Measurements from ENCODE around the gene MTMR11.
A peak's percentile ranks its signal among the peaks of the same experiment; 100 is the strongest.
"Not testable (repeated sequence)": the region's sequence is repeated elsewhere in the genome, so short reads cannot be mapped to it uniquely, and the experiment has no call there.

MTMR11 gene

GRCh38 chr1:149936170-149936991, at the start of gene MTMR11:
TSS of gene MTMR11 (minus strand) at chr1:149936879. CDS start at chr1:149936647, 232 bp downstream.
- peak; percentile 5 for DNase-seq

DNA sequence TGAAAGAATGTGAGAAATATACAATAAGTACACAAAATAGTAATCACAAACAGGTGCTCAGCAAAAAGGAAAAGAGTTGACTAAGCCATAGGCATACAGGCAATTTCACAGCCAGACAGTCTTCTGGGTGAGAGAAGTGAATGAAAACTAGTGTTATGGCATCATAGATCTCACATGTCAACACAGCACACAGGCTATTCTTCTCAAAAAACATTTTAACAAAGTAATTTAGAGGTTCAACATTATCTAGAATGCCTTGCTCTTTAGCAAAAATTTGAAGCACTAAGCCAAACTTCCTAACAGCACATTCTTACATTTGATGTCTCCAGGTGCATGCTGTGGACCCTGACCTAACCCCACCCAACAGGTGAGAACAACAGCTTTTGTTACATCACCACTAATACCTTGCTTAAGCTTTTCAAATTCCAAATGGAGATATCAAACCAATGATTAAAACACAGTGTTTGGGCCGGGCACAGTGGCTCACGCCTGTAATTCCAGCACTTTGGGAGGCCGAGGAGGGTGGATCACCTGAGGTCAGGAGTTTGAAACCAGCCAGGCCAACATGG, 43.4 kb upstream of the MTMR11 start:
- DNase-seq: no peak

- no peak for DNase-seq
Measured at GRCh38 chr1:149979245-149979971, 42.7 kb upstream of the MTMR11 start.

DNA sequence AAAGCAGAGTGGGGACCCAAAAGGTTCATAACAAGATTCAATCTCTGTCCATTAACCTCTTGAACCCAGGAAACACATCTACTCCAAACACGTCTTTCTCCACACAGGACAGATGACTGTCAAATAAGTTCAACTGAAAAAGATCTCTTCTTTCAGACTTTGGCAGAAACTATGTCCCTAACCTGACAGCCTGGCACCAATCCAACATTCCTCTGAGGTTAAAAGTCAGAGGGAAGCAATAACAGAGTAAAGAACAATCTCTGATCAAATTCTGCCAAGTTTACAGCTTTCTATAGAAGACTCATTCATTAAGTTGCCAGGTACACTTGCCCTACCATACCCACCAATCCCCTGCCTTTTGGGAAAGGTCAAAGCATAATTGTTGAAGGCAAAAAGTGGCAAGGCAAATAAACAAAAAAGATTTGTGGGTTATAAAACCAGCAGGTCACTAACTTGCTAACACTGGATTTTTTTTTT, 41.9 kb upstream of the MTMR11 start:
- DNase-seq: no peak

GRCh38 chr1:149977345-149977744, 40.7 kb upstream of the MTMR11 start:
- DNase-seq: no peak

GRCh38 chr1:149972547-149972946, 35.9 kb upstream of the MTMR11 start:
- DNase-seq: no peak

- no peak for DNase-seq
Measured at GRCh38 chr1:149967646-149968045, 31.0 kb upstream of the MTMR11 start.

DNA sequence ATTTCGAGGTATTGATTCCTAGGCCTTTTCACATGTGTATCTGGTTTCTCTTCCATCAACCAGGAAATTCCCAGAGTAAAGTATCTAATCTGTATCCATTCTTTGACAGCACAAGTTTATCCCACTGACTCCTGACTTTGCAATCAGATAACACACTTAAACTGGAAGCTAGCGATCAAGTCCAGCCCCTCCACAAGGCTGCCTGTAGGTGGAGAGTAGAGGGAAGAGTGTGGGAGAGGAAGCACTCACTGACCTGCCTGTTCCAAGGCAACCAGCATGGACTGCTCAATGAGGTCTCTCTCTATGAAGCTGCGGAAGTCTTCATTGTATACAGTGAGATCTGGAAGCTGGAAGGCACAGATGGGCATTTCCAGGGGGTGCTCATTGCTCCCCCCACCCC, 30.4 kb upstream of the MTMR11 start:
- DNase-seq: no peak

DNA sequence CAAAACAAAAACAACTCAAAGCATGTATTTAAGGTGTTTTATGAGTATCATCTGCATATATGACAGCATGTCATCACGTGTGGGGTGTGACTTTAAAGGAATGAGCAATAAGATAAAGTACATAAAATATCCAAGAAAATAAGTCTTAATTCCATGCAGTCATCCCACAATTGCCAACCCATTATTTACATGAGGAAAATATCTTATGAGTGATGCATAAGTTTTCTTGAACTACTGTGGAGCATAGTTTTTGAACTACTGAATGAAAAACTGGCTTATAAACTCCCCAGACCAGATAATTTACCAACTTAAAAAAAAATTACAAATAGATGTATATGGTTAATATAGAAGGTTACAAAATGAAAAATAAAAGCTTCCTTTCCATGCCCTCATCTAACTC, 29.7 kb upstream of the MTMR11 start:
- no peak for DNase-seq

DNA sequence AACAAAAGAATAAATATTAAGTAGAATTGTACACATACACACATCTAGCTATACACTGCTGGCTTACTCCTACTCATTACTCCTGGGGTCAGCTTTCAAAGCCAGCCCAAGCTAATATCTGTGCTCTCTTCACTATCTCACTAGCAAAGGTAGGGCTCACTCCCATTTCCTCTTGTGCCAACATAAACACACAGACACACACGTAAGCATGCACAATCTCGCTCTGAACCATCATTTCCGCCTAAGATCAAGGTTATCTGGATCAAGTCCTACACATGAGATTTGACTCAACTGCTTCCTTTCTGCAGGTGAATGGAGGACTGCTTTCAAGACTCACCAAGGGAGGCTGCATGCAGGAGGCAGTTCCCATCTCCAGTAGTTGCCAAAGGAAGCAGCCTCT, 28.8 kb upstream of the MTMR11 start:
- no peak for DNase-seq

DNA sequence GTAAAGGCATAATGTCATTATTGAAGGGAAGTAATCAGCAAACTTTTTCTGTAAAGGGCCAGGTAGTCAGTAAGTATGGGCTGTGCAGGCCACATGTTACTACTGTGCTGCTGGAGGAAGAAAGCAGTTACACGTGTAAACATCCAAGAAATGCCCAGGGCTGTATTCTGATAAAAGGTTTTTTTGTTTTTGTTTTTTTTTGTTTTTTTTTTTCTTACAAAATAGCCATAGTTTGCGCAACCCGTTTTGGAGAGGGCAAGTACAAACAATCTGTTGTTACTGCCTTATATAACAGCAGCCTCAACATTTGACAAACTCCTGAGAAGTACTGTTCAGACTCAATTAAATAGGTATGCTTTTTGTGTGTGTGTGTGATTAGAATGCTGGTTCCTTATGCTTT, 26.7 kb upstream of the MTMR11 start:
- no peak for DNase-seq

DNA sequence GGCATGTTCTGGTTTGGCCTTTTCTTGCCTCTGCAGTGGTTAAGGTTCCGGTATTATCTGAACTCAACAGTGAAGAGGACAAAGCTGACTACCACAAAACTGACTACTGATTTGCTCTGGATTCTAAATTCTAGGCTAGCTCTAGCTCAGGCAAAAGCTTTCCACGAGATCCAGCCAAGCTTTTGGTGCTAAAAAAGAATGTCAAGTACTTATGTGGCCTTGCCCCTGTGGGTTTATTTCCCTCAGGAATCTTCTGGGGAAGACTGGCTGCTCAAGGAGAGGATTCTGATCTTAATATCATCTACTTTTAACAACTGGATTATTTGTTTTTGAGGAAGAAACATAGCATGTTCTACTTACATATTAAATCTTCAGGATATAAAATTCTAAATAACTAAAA, 26.1 kb upstream of the MTMR11 start:
- DNase-seq: peak; percentile 41

DNA sequence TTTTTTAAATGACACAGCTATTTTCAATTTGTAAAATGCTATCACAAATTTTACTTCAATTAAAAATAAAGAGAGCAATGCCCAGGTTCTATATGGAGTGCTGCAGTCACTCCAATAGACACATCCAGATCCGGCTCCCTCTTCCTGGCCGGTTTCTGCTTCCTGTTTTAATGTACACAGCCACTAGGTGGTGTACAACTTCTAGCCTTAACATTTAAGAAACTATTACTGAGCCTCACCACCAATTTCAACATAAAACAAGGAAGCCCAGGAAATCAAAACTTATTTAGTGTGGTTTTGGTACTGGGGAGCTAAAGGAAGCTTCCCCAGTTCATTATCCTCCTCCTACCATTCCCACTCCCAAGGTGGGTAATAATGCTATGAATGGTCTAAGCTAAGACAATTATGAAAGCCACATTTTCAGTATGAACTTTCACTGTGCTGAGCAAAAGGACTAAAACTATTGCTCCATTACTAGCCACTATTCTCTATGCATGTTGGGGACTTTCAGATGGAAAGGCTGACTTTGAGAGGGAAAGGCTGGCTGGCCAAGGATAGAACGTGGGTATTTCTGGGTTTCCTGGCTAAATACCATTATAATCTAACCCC, 25.5 kb upstream of the MTMR11 start:
- peak; percentile 85 for DNase-seq

- DNase-seq: not testable (repeated sequence)
Measured at GRCh38 chr1:149957548-149957947, 20.9 kb upstream of the MTMR11 start.

DNA sequence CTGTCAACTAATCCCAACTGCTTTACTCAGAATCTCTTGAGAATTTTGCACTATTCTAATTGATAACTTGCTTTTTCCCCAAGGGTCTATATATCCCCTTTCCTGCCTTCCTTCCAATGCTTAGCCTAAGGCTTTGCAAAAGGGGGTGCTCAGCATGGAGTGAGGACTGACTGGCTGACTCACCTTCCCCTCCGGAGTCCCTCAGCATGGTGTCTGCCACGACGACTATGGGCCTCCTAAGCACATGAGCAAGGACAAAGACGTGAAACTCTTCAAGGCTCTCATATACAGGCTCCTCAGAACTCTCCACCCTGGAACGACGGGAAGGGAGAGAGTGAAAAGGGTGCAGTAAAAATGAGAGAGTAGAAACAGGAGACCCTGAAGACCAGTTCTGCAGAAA, 13.2 kb upstream of the MTMR11 start:
- no peak for DNase-seq

GRCh38 chr1:149945206-149945605, 8.5 kb upstream of the MTMR11 start:
- peak; percentile 19 for DNase-seq

GRCh38 chr1:149942885-149943284, 6.2 kb upstream of the MTMR11 start:
- DNase-seq: no peak

GRCh38 chr1:149942207-149942606, 5.5 kb upstream of the MTMR11 start:
- DNase-seq: peak; percentile 47

- DNase-seq: no peak
Measured at GRCh38 chr1:149940427-149940826, 3.7 kb upstream of the MTMR11 start.

DNA sequence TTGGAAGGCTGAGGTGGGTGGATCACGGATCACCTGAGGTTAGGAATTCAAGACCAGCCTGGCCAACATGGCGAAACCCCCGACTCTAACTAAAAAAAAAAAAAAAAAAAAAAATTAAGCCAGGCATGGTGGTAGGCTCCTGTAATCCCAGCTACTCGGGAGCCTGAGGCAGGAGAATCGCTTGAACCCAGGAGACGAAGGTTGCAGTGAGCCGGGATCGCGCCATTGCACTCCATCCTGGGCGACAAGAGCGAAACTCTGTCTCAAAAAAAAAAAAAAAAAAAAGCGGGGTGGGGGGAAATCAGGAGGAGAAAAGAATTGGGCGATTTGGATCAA, 2.0 kb upstream of the MTMR11 start:
- not testable (repeated sequence) for DNase-seq

DNA sequence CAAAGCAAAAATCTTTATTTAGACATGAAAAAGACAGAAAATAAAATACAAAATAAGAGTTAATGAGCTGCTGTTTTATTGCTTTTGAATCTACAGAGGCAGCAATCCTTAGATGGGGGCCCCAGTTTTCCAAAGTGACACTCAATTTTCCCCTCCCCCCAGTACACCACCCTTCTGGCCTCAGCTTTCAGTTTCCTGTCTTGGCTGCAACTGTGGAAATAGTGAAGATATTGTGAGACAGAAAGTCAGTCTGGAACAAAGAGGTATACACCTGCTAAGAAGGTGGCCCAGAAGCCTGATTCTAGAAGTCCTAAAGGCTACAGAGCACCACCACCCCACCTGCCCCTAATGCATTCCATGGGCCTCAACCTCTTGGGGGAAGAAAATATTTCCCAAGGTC, 1.1 kb upstream of the MTMR11 start:
- DNase-seq: no peak

- DNase-seq: no peak
Measured at GRCh38 chr1:149936992-149937705, 470 bp upstream of the MTMR11 start.

DNA sequence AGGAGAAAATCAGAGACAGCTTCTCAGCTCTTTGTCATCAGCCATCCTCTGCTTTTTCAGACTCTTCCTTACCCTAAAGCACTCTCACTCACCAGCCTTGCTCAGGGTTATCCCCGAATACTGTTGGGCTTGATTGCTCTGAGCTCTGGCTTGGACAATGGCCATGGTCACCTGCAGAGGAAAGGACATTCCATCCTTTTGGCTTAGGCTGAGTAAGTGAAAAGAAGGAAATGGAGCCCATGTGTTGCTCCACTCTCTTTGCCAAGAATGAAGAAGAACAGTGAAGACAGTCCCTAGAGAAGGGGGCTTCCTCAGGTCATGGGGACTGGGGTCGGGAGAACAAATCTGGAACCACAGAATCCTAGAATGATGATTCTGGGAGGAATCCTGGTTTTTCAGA, 2.3 kb downstream of the MTMR11 start:
- no peak for DNase-seq
